T-helper 17 cell (primary cell): ENCODE measurements around the gene EPHA3. TPM values are rescaled to one million over a fixed set of nuclear protein-coding genes. Genes with fewer than 3 reads are reported as not detected.

Experiments used
- ATAC-seq: fragments of 150-1000 bp; cut with Tn5 transposase; 2 replicates; pipeline ENCODE4 v1.10.0; 2021; ENCODE audit warnings: mild to moderate bottlenecking, moderate library complexity
- DNase-seq, 3 donors: peaks; one replicate each; pipeline versions ENCODE4 v3.0.0 to v3.0.0-alpha.2; 2020 to 2021
- H3K9me3 ChIP-seq: one replicate; pipeline ENCODE4 v1.7.0; 2013; ENCODE audit warnings: low read length, mild to moderate bottlenecking; ENCODE audit not compliant: control insufficient read depth, poor library complexity, severe bottlenecking
- H3K27ac Mint-ChIP-seq: one replicate; pipeline ENCODE4 v1.8.0; 2022; ENCODE audit warnings: mild to moderate bottlenecking, moderate library complexity, mixed read lengths
- H3K27me3 Mint-ChIP-seq: one replicate; pipeline ENCODE4 v1.8.0; 2022; ENCODE audit warnings: mixed read lengths
- H3K36me3 Mint-ChIP-seq: one replicate; pipeline ENCODE4 v1.8.0; 2022; ENCODE audit warnings: low read depth, mixed read lengths
- H3K4me1 Mint-ChIP-seq: one replicate; pipeline ENCODE4 v1.8.0; 2022; ENCODE audit warnings: mild to moderate bottlenecking, mixed read lengths
- H3K4me3 Mint-ChIP-seq: one replicate; pipeline ENCODE4 v1.8.0; 2022; ENCODE audit warnings: mild to moderate bottlenecking, moderate library complexity, mixed read lengths
- total RNA-seq, 4 donors: library from RNA in 2 of 4; stranded (reverse) in 2 of 4; gene quantifications; one replicate each; pipeline ENCODE4 v1.2.3 and lab custom pipeline; 2022 to 2026

The EPHA3 gene
- total RNA-seq, 2 donors from 2014 or later = not detected

GRCh38 chr3:89105503-89105902, 1.9 kb upstream of the EPHA3 start:
- Mint-ChIP-seq H3K36me3 (no peaks in the 10 kb centered on the region), H3K4me1 (peaks cover 14% of the 10 kb centered on the region), H3K27ac (no peak overlapping the region), H3K27me3 (peaks cover 12% of the 10 kb centered on the region), H3K4me3 (no peak overlapping the region)
- H3K9me3 ChIP-seq = no peaks in the 10 kb centered on the region
- ATAC-seq (no peak), DNase-seq (no peak)

DNA sequence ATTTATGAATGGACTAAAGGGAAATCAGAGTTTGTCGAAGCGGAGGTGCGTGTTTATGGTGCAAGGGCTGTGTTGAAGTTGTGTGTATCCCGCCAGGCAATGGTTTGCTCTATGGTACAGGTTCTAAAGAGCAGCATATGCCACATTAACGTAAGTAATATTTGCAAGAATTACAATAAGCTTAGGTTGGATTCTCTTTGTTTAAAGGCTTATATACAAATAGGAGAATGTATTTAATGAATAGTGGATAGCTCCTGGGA, 800 bp downstream of the EPHA3 start:
- Mint-ChIP-seq H3K36me3 (no peaks in the 10 kb centered on the region), H3K27me3 (peaks cover 12% of the 10 kb centered on the region), H3K4me3 (peak overlapping the region; percentile 83), H3K27ac (no peak overlapping the region), H3K4me1 (peaks cover 14% of the 10 kb centered on the region)
- DNase-seq = no peak
- no peaks in the 10 kb centered on the region for H3K9me3 ChIP-seq
- ATAC-seq = no peak

- no peaks in the 10 kb centered on the region for H3K36me3 Mint-ChIP-seq
- H3K4me1 Mint-ChIP-seq = peaks cover 4% of the 10 kb centered on the region
Observed at GRCh38 chr3:89113344-89113743, 5.9 kb downstream of the EPHA3 start.

DNA sequence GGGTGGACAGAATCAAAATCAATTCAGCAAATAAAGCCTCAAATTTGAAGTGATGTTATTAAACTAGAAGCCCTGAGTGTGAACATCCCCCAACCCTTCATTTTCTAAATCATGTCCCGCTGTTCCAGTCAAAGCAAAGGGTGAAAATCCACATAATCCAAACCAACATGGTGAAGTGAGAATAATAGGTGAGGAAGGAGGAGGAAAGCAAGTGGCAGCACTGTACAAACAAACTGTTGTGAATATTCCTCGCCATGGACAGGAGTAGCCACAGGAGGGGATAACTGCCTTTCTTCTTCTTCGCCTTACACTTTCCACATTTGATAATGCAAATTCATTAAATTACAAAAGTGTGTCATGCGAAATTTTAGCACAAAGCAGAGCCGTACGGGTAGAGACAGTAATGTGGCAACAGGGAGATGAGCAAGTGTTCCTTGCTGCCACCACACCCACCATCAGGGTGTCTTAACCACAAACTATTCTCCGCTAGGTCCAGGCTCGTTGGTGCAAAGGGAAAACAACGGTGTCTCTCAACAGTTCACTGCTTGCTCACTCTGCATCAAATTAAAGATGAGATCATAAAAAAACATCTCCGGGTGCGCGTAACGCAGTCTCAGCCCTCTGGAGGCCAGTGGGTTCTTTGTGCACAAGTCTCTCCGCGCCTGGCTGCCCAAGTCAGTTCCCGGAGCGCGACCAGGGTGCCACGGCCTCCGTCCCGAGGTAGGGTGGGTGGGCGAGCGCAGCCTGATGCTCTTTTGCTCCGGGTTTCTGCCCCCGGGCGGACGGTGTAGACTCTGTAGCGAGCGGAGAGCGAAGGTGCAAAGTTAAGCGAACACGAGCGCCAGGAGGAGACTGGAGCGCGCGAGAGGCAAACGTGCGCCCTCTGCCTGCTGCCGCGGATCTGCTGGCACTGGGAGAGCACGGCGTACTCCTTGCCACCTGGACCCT, 6.7 kb downstream of the EPHA3 start:
- no peak overlapping the region for H3K27ac Mint-ChIP-seq
- H3K9me3 ChIP-seq = no peaks in the 10 kb centered on the region
- H3K4me3 Mint-ChIP-seq = no peak overlapping the region
- ATAC-seq (peak; percentile 83), DNase-seq (peak in 1 of 3 donors; percentile 15)
- no peaks in the 10 kb centered on the region for H3K36me3 Mint-ChIP-seq
- H3K27me3 Mint-ChIP-seq = peaks cover 16% of the 10 kb centered on the region
- peaks cover 4% of the 10 kb centered on the region for H3K4me1 Mint-ChIP-seq

More at GRCh38 chr3:89113344-89113743, 5.9 kb downstream of the EPHA3 start:
- Mint-ChIP-seq H3K27me3 (peaks cover 17% of the 10 kb centered on the region), H3K27ac (no peak overlapping the region), H3K4me3 (no peak overlapping the region)
- ATAC-seq (no peak), DNase-seq (no peak)
- H3K9me3 ChIP-seq = no peaks in the 10 kb centered on the region

DNA sequence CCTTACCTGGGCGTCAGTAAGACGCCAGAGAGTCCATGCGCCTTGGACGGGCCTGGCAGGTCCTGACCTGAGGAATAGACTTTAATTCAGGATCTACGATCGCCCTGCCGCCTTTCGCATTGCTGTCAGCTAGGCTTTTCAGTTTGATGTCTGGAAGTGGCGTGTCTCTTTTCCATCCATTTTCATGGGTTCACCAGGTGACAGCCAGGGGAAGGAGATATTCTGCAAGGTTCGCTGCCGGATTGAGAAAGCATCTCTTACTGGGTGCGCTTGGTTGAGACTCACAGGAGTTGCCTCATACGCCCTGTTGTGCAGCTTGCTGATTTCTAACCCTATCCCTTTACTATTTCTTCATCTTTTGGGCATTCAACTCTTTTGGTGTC, 7.4 kb downstream of the EPHA3 start:
- Mint-ChIP-seq H3K27me3 (peaks cover 16% of the 10 kb centered on the region), H3K4me3 (no peak overlapping the region), H3K27ac (no peak overlapping the region), H3K36me3 (no peaks in the 10 kb centered on the region), H3K4me1 (peaks cover 4% of the 10 kb centered on the region)
- DNase-seq = no peak
- ATAC-seq = no peak
- no peaks in the 10 kb centered on the region for H3K9me3 ChIP-seq

GRCh38 chr3:89116476-89116875, 9.1 kb downstream of the EPHA3 start:
- no peak overlapping the region for H3K4me3 Mint-ChIP-seq
- ATAC-seq = no peak
- peaks cover 16% of the 10 kb centered on the region for H3K27me3 Mint-ChIP-seq
- DNase-seq = no peak
- H3K27ac Mint-ChIP-seq = no peak overlapping the region
- no peaks in the 10 kb centered on the region for H3K36me3 Mint-ChIP-seq
- no peaks in the 10 kb centered on the region for H3K9me3 ChIP-seq
- peaks cover 4% of the 10 kb centered on the region for H3K4me1 Mint-ChIP-seq

- ATAC-seq (no peak), DNase-seq (no peak)
- H3K27me3 Mint-ChIP-seq = no peaks in the 10 kb centered on the region
- no peak overlapping the region for H3K4me3 Mint-ChIP-seq
- H3K27ac Mint-ChIP-seq = no peak overlapping the region
- no peaks in the 10 kb centered on the region for H3K4me1 Mint-ChIP-seq
- H3K36me3 Mint-ChIP-seq = no peaks in the 10 kb centered on the region
- H3K9me3 ChIP-seq = no peaks in the 10 kb centered on the region
Observed at GRCh38 chr3:89138048-89138447, 30.6 kb downstream of the EPHA3 start.

DNA sequence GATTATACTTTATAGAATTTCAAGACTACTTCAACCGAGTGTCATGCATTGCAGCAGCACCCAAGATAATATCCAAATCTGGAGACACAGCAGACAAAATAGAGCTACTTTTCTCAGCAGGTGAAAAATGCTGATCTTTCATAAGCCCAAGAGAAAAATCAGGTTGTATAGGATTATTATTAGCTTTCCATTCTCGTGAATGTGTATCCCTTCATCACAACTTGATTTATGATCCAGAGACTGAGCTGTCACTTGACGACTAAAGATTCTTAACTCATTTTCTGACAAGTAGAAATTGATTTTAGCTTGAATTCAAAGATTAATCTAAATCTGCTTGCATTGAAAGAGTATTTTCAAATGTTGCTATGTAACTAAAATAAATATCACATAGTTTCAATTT, 32.4 kb downstream of the EPHA3 start:
- H3K27ac Mint-ChIP-seq = no peak overlapping the region
- no peak for DNase-seq
- H3K9me3 ChIP-seq = no peaks in the 10 kb centered on the region
- ATAC-seq = no peak
- H3K27me3 Mint-ChIP-seq = no peaks in the 10 kb centered on the region
- H3K4me1 Mint-ChIP-seq = no peaks in the 10 kb centered on the region
- no peak overlapping the region for H3K4me3 Mint-ChIP-seq
- H3K36me3 Mint-ChIP-seq = no peaks in the 10 kb centered on the region

DNA sequence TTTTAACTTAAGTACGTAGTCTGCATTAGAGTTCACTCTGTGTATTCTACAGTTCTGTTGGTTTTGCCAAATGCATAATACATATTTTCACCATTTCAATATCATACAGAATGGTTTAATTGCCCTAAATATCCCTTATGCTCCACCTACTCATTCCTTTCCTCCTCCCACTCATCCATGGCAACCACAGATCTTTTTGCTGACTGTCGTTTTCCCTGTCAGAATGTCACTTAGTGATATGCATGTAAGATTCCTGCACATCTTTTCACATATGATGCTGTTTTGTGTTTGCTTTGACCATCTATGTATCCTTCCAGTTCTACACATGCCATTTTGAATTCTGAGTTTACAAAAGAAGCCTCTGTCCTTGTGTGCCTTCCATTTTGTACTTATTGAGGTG, 36.7 kb downstream of the EPHA3 start:
- Mint-ChIP-seq H3K36me3 (no peaks in the 10 kb centered on the region), H3K27ac (no peak overlapping the region), H3K27me3 (no peaks in the 10 kb centered on the region), H3K4me3 (no peak overlapping the region), H3K4me1 (no peaks in the 10 kb centered on the region)
- no peak for DNase-seq
- no peak for ATAC-seq
- H3K9me3 ChIP-seq = no peaks in the 10 kb centered on the region

GRCh38 chr3:89145995-89146394, 38.6 kb downstream of the EPHA3 start:
- Mint-ChIP-seq H3K36me3 (no peaks in the 10 kb centered on the region), H3K4me1 (no peaks in the 10 kb centered on the region)
- DNase-seq = no peak

GRCh38 chr3:89154416-89154815, 47.0 kb downstream of the EPHA3 start:
- H3K9me3 ChIP-seq = no peaks in the 10 kb centered on the region
- H3K4me3 Mint-ChIP-seq = no peak overlapping the region
- DNase-seq (no peak), ATAC-seq (no peak)
- H3K36me3 Mint-ChIP-seq = no peaks in the 10 kb centered on the region
- H3K27ac Mint-ChIP-seq = no peak overlapping the region
- H3K4me1 Mint-ChIP-seq = no peaks in the 10 kb centered on the region
- H3K27me3 Mint-ChIP-seq = no peaks in the 10 kb centered on the region

More at GRCh38 chr3:89145995-89146394, 38.6 kb downstream of the EPHA3 start:
- H3K27me3 Mint-ChIP-seq = no peaks in the 10 kb centered on the region
- H3K4me3 Mint-ChIP-seq = no peak overlapping the region
- H3K9me3 ChIP-seq = no peaks in the 10 kb centered on the region
- no peak for ATAC-seq
- no peak overlapping the region for H3K27ac Mint-ChIP-seq

DNA sequence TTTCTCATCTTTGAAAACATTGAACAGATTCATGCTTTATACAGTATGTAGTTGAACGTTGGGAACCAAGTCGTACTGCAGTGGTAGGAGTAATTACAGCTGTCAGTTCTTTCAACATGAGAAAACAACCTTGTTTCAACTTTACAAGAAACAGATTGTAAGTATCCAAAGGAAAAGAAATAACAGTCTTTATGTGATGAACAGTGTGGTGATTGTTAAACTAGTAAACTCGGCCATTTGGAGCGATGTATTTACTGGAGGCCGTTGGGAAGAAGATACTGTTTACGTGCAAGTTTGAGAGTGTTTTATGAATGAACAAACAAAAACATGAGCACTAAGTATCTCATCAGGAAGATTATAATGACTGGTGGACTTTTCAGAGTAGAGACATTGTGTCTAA, 48.4 kb downstream of the EPHA3 start:
- Mint-ChIP-seq H3K27me3 (no peaks in the 10 kb centered on the region), H3K4me1 (no peaks in the 10 kb centered on the region), H3K4me3 (no peak overlapping the region), H3K36me3 (no peaks in the 10 kb centered on the region), H3K27ac (no peak overlapping the region)
- no peaks in the 10 kb centered on the region for H3K9me3 ChIP-seq
- ATAC-seq (no peak), DNase-seq (no peak)

DNA sequence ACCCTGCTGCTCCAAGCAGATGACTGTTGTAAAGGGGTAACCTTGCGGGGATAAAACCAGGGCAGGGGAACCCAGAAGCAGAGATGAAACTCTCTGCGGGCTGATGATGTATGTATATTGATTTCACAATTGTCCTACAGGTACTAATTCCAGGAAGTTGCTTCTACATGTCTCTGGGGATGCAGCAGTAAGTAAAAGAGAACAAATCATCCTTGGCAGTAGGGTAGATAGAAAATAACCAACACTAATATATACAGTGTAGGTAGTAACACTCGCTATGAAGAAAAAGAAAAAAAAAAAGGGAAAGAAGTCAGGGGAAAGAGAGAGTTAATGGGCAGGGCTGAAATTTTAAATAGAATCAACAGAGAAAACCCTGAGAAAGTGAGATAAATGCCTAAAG, 50.2 kb downstream of the EPHA3 start:
- ATAC-seq (no peak), DNase-seq (no peak)
- Mint-ChIP-seq H3K4me1 (no peaks in the 10 kb centered on the region), H3K4me3 (no peak overlapping the region), H3K27me3 (no peaks in the 10 kb centered on the region), H3K27ac (no peak overlapping the region), H3K36me3 (no peaks in the 10 kb centered on the region)
- H3K9me3 ChIP-seq = no peaks in the 10 kb centered on the region

DNA sequence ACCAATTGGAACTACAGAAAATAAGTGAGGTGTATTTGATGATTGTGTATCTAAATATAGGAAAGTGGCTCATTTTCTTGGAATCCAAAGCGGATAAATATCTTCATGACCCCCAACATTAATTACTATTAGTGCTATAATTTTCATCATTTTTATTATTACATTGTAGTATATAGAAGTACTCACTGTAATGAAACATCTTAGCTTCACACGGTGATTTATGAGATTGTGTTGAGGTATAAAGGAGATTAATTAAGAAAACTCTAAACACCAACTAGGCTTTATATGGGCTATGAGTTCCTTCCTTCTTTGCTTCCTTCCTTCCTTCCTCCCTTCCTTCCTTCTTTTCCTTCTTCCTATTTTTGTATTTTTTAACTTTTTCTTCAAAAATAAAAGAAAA, 52.2 kb downstream of the EPHA3 start:
- H3K27me3 Mint-ChIP-seq = no peaks in the 10 kb centered on the region
- H3K27ac Mint-ChIP-seq = no peak overlapping the region
- H3K4me1 Mint-ChIP-seq = no peaks in the 10 kb centered on the region
- no peaks in the 10 kb centered on the region for H3K36me3 Mint-ChIP-seq
- no peak overlapping the region for H3K4me3 Mint-ChIP-seq
- H3K9me3 ChIP-seq = no peaks in the 10 kb centered on the region
- no peak for ATAC-seq
- no peak for DNase-seq
